Embryonic facial prominence (tissue), 1 donor: ENCODE results near the gene NCAM2.
"Not testable (repeated sequence)": the region's sequence is repeated elsewhere in the genome, so short reads cannot be mapped to it uniquely, and the experiment has no call there.

Experiments used
- DNase-seq: peaks from one replicate; pipeline ENCODE4 v3.0.0-alpha.2; 2016; ENCODE audit errors: extremely low spot score

The NCAM2 gene

GRCh38 chr21:21103692-21104091 is 105.5 kb downstream of the NCAM2 start:
- DNase-seq = no peak

- no peak for DNase-seq
Measured at GRCh38 chr21:21109736-21110135, 111.5 kb downstream of the NCAM2 start.

- DNase-seq = no peak
Measured at GRCh38 chr21:21111309-21111920, 113.2 kb downstream of the NCAM2 start.

- DNase-seq = no peak
Measured at GRCh38 chr21:21114461-21114860, 116.3 kb downstream of the NCAM2 start.

- no peak for DNase-seq
Measured at GRCh38 chr21:21119091-21119490, 120.9 kb downstream of the NCAM2 start.

- no peak for DNase-seq
Measured at GRCh38 chr21:21122680-21123079, 124.5 kb downstream of the NCAM2 start.

- DNase-seq = no peak
Measured at GRCh38 chr21:21132390-21132789, 134.2 kb downstream of the NCAM2 start.

GRCh38 chr21:21137986-21138385 is 139.8 kb downstream of the NCAM2 start:
- DNase-seq = no peak

GRCh38 chr21:21146587-21147373 is 148.6 kb downstream of the NCAM2 start:
- DNase-seq = no peak

- no peak for DNase-seq
Measured at GRCh38 chr21:21147374-21147745, 149.2 kb downstream of the NCAM2 start.

- no peak for DNase-seq
Measured at GRCh38 chr21:21148009-21148408, 149.8 kb downstream of the NCAM2 start.

- no peak for DNase-seq
Measured at GRCh38 chr21:21148514-21148913, 150.3 kb downstream of the NCAM2 start.

- DNase-seq = not testable (repeated sequence)
Measured at GRCh38 chr21:21149445-21149844, 151.2 kb downstream of the NCAM2 start.

- DNase-seq = no peak
Measured at GRCh38 chr21:21151231-21151630, 153.0 kb downstream of the NCAM2 start.

GRCh38 chr21:21156397-21156796 is 158.2 kb downstream of the NCAM2 start:
- no peak for DNase-seq

- no peak for DNase-seq
Measured at GRCh38 chr21:21156957-21157356, 158.7 kb downstream of the NCAM2 start.

- no peak for DNase-seq
Measured at GRCh38 chr21:21158376-21158918, 160.2 kb downstream of the NCAM2 start.

GRCh38 chr21:21159253-21159899 is 161.2 kb downstream of the NCAM2 start:
- no peak for DNase-seq

GRCh38 chr21:21162786-21163185 is 164.6 kb downstream of the NCAM2 start:
- no peak for DNase-seq

GRCh38 chr21:21163904-21164303 is 165.7 kb downstream of the NCAM2 start:
- no peak for DNase-seq

GRCh38 chr21:21165063-21165645 is 166.9 kb downstream of the NCAM2 start:
- DNase-seq = no peak

- no peak for DNase-seq
Measured at GRCh38 chr21:21174676-21175075, 176.5 kb downstream of the NCAM2 start.
